GM23248 (cell line): ENCODE data around the gene MCF2L.

ENCODE experiments used
- EZH2 ChIP-seq: fragments of 200-600 bp; sonication (generic); IDR thresholded peaks from 2 replicates; pipeline ENCODE4 v1.6.1; 2018; ENCODE audit warnings: antibody characterized with exemption, mild to moderate bottlenecking; ENCODE audit not compliant: insufficient read depth, poor library complexity, severe bottlenecking
- EZH2phosphoT487 ChIP-seq: fragments of 200-600 bp; sonication (generic); IDR thresholded peaks from 2 replicates; pipeline ENCODE4 v1.6.1; 2018; ENCODE audit warnings: antibody characterized with exemption, moderate library complexity, mild to moderate bottlenecking, low read depth; ENCODE audit not compliant: insufficient read depth

DNA sequence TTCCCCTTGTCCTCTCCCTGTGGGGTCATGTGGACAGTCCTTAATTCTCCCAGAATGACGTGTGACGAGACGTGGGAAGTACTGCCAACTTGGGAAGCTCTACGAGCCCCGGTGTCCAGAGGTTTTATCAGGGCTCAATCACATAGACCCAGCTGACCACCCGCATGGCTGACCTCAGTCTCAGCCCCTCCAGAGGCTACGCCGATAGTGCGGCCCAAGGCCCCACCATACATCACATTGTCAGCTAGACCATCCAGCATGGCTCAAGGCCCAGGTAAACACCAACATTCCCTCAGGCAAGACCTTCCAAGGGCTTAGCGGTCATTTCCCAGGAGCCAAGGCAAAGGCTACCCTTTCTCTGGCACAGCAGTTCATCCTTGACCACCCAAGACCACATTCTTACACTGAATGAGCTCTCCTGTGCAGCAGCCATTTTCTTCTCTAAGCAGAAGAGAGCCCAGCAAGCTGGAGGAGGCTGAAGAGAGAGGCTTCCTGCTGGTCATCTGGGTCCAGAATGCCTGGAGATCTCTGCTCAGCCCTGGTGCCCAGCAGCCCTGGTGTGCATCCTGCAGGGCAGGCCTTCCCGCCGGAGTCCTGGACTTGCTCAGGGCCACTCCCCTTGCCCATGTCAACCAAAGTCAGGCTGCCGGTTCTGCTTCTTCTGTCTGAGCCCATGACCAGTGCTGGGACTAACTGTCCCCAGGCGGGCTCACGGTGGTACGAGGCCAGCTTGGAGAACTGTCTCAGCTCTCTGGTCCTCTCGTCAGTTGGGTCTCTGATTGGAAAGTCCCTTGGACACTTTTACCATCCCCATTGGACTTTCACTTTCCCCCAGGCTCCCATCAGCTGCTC, 145.7 kb downstream of the MCF2L start:
- TF ChIP-seq EZH2, result no peak
- no peak for TF ChIP-seq EZH2phosphoT487
